Activated CD4-positive, alpha-beta T cell treated with anti-CD3 and anti-CD28 coated beads for 36 hours (primary cell): ENCODE results near the gene KRT86. TPM values are rescaled to one million over a fixed set of nuclear protein-coding genes. Genes with fewer than 3 reads are reported as not detected.
"Not testable (repeated sequence)": the region's sequence is repeated elsewhere in the genome, so short reads cannot be mapped to it uniquely, and the experiment has no call there.

Source experiments
- ATAC-seq: fragments of 200-7000 bp; cut with Tn5 transposase; one replicate; pipeline ENCODE4 v1.10.0; 2021; ENCODE audit warnings: mild to moderate bottlenecking, moderate library complexity
- CTCF ChIA-PET: fragments of 350-600 bp; sonication (Branson Sonifier 250); formaldehyde crosslinking; loops from one replicate; lab custom pipeline; 2021; ENCODE audit warnings: antibody characterized with exemption; lab: Charles Lee
- POLR2A ChIA-PET: fragments of 350-600 bp; sonication (Branson Sonifier 250); formaldehyde crosslinking; loops from one replicate; lab custom pipeline; 2021; ENCODE audit warnings: antibody characterized with exemption, inconsistent platforms; lab: Charles Lee
- DNase-seq: peaks from one replicate; pipeline ENCODE4 v3.0.0-alpha.2; 2020
- H3K27ac Mint-ChIP-seq: one replicate; pipeline ENCODE4 v1.8.0; 2021; ENCODE audit warnings: mixed read lengths
- H3K27me3 Mint-ChIP-seq: one replicate; pipeline ENCODE4 v1.8.0; 2021; ENCODE audit warnings: mixed read lengths
- H3K36me3 Mint-ChIP-seq: one replicate; pipeline ENCODE4 v1.8.0; 2021; ENCODE audit warnings: low read depth, mixed read lengths
- H3K4me1 Mint-ChIP-seq: one replicate; pipeline ENCODE4 v1.8.0; 2021; ENCODE audit warnings: mixed read lengths
- H3K4me3 Mint-ChIP-seq: one replicate; pipeline ENCODE4 v1.8.0; 2021; ENCODE audit warnings: mild to moderate bottlenecking, moderate library complexity, mixed read lengths
- H3K9me3 Mint-ChIP-seq: one replicate; pipeline ENCODE4 v1.8.0; 2021; ENCODE audit warnings: low read depth, mixed read lengths
- intact Hi-C, 2 experiments: fragments of 100-400 bp; cut with DNase I in 1 of 2; cut with micrococcal nuclease in 1 of 2; formaldehyde crosslinking; loops; one replicate each; pipeline versions ENCODE4 v1.14.2 to v1.15.1; 2022 to 2024; cut with DNase I, micrococcal nuclease
- total RNA-seq, 2 experiments: library from RNA; stranded (reverse); gene quantifications; one replicate each; pipeline ENCODE4 v1.2.3, GENCODE V29; 2021

KRT86 gene
- total RNA-seq, 2 experiments from 2014 or later: not detected

DNA sequence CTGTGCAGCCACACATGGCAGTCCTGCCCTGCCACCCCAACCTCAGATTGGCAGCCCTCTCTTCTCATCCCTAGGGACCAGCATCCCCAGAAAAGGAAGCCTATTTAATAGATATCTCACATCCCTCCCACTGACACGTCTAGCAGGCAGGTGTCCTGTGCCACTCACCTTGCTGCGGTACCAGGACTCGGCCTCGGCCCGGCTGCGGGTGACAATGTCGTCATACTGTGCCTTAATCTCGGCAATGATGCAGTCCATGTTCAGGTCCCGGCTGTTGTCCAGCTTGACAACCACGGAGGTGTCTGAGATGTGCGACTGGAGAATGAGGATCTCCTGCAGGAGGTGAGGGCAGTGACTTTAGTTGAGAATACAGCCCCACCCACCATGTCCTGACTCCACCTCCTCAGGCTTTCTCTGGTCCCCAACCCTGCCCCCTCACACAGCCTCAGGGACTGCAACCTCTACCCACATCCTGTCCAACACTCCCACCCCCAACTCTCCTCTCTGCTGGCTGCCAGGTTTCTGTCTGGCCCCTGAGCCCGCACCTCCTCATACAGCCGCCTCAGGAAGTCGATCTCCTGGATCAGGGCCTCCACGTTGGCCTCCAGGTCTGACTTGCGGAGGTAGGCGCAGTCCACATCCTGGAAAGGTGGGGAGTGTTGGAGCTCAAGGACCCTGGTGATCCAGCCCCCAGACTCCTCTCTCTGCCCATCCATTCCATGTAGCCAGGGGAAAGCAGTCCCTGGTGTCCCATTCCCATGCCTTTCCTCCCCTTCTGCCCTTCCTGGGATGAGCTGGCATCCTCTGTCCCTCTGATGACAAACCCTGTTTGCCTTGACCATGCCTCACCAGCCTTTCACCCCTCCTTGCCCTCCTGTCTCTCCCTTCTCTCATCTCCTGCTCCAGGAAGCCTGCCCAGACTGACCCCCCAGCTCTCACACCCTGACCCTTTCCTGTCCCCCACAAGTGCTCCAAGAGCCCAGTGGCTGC, 13.7 kb downstream of the KRT86 start:
- H3K4me3 Mint-ChIP-seq, H3K36me3 Mint-ChIP-seq, H3K4me1 Mint-ChIP-seq, H3K27me3 Mint-ChIP-seq, H3K27ac Mint-ChIP-seq, H3K9me3 Mint-ChIP-seq, CTCF ChIA-PET, POLR2A ChIA-PET, intact Hi-C loops, DNase-seq: not testable (repeated sequence)
- peak; percentile 55 for ATAC-seq

DNA sequence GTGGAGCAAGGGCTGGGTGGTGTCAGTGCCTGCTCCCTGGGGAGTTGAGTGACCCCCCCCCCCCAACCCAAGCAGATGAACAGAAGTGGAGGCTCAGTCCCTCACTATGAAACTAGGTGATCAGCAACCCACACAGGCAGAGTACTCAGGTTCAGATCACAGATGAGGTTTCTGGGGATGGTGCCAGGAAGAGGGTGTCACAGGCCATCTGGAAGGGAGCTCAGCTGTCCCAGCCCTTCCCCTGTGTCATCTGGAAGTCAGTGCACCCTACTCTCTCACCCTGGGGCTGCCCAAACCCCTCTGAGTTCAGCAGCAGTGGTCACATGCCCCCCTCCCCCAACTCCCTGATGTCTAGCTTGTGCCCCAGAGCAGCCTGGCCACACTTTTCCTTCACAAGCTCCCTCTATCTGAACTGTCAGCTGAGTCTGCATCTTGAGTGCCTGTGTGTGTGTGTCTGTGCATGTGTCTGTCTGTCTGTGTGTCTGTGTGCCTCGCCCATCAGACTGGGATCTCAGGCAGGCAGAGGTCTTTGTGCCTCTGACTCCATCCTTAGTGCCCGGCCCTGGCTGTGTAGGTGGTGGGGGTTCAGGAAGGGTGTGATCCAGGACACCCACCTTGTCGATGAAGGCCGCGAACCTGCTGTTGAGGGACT, 16.2 kb downstream of the KRT86 start:
- CTCF ChIA-PET, POLR2A ChIA-PET, H3K27me3 Mint-ChIP-seq, ATAC-seq, DNase-seq, H3K27ac Mint-ChIP-seq, intact Hi-C loops, H3K4me3 Mint-ChIP-seq, H3K4me1 Mint-ChIP-seq, H3K36me3 Mint-ChIP-seq, H3K9me3 Mint-ChIP-seq: not testable (repeated sequence)

GRCh38 chr12:52291267-52291935, 17.0 kb downstream of the KRT86 start, which contains the start of gene KRT81:
TSS of gene KRT81 (minus strand) at chr12:52291534. CDS start at chr12:52291465, 69 bp downstream.
- no peak within 1 kb of the TSS for H3K4me3 Mint-ChIP-seq
- POLR2A ChIA-PET: no interaction called here
- no peak for DNase-seq
- ATAC-seq: no peak
- no peak within 1 kb of the TSS for H3K27ac Mint-ChIP-seq
- no peaks in the 10 kb centered on the region for H3K9me3 Mint-ChIP-seq
- CTCF ChIA-PET: no interaction called here
- H3K27me3 Mint-ChIP-seq: peaks cover 7% of the 10 kb centered on the region
- no peaks in the 10 kb centered on the region for H3K36me3 Mint-ChIP-seq
- H3K4me1 Mint-ChIP-seq: no peaks in the 10 kb centered on the region
- intact Hi-C loops: no loop called here

DNA sequence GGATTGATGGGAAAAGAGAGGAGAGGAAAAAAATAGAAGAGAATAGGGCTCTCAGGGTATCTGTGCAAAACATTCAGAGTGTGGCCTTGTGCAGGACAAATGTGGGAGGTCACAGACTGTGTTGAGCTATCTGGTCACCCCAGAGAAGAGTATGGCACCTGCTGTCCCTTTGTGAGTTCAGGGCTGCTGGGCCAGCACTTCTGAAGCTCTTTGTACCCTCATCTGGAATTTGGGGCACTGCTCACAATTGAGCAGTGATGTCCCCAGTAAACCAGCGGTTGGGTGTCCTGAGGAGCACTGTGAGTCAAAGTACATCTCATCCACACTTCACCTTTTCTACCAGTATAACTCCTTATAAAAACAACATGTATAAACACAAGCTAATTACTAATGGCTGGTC, 19.5 kb downstream of the KRT86 start:
- Mint-ChIP-seq H3K4me1 (no peaks in the 10 kb centered on the region), H3K27me3 (peaks cover 11% of the 10 kb centered on the region), H3K4me3 (no peak overlapping the region), H3K36me3 (no peaks in the 10 kb centered on the region), H3K9me3 (no peaks in the 10 kb centered on the region), H3K27ac (no peak overlapping the region)
- intact Hi-C loops: no loop called here
- ATAC-seq (no peak), DNase-seq (no peak)
- ChIA-PET POLR2A (no interaction called here), CTCF (interaction anchor here (0.7 to 2.4 kb wide), 7 partner anchors 12 to 171 kb away, joined by 3 to 10 read pairs (median 3); no protein-coding TSS in a partner anchor)

DNA sequence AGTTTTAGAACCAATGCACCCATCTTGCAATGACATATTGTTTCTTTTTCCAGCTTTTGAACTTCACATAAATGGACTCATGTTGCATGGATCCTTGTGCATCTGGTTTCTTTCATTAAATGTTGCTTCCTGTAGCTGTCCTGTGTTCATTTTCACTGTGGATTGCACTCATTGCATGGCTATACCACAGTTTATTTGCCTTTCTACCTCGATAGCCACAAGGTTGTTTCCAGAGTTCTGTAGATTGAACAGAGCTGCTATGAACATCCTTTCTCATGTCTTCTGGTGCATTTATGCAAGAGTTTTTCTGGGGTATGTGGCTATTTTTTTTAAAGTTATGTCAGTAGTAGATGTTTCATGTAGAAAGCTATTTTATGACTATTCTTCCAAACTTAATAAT, 20.4 kb downstream of the KRT86 start:
- intact Hi-C loops: no loop called here
- ChIA-PET POLR2A (no interaction called here), CTCF (interaction anchor here (0.6 to 1.4 kb wide), 6 partner anchors 14 to 172 kb away, joined by 3 to 7 read pairs (median 4); no protein-coding TSS in a partner anchor)
- H3K9me3 Mint-ChIP-seq: no peaks in the 10 kb centered on the region
- H3K4me3 Mint-ChIP-seq: no peak overlapping the region
- H3K36me3 Mint-ChIP-seq: no peaks in the 10 kb centered on the region
- ATAC-seq (no peak), DNase-seq (no peak)
- no peak overlapping the region for H3K27ac Mint-ChIP-seq
- H3K27me3 Mint-ChIP-seq: peaks cover 16% of the 10 kb centered on the region
- no peaks in the 10 kb centered on the region for H3K4me1 Mint-ChIP-seq

- ChIA-PET CTCF (interaction anchor here (1.3 to 1.4 kb wide), 2 partner anchors 16 to 32 kb away, joined by 6 to 7 read pairs; no protein-coding TSS in a partner anchor), POLR2A (no interaction called here)
- Mint-ChIP-seq H3K4me3 (no peak overlapping the region), H3K9me3 (no peaks in the 10 kb centered on the region), H3K4me1 (no peaks in the 10 kb centered on the region), H3K27me3 (peaks cover 16% of the 10 kb centered on the region), H3K36me3 (no peaks in the 10 kb centered on the region), H3K27ac (no peak overlapping the region)
- intact Hi-C loops: no loop called here
- ATAC-seq (no peak), DNase-seq (no peak)
Measured at GRCh38 chr12:52295663-52296062, 21.2 kb downstream of the KRT86 start.

- ChIA-PET CTCF (interaction anchor here (1.0 kb wide), 1 partner anchor 31 kb away, joined by 3 read pairs; no protein-coding TSS in a partner anchor), POLR2A (no interaction called here)
- Mint-ChIP-seq H3K4me1 (no peaks in the 10 kb centered on the region), H3K9me3 (no peaks in the 10 kb centered on the region), H3K36me3 (no peaks in the 10 kb centered on the region), H3K27ac (no peak overlapping the region), H3K4me3 (no peak overlapping the region), H3K27me3 (peaks cover 15% of the 10 kb centered on the region)
- ATAC-seq: no peak
- DNase-seq: no peak
- intact Hi-C loops: no loop called here
Measured at GRCh38 chr12:52296572-52297215, 22.2 kb downstream of the KRT86 start.

GRCh38 chr12:52298677-52299190, 24.3 kb downstream of the KRT86 start:
- intact Hi-C loops: no loop called here
- ChIA-PET CTCF (interaction anchor here (1.6 kb wide), 1 partner anchor 29 kb away, joined by 3 read pairs; no protein-coding TSS in a partner anchor), POLR2A (no interaction called here)
- Mint-ChIP-seq H3K36me3 (no peaks in the 10 kb centered on the region), H3K9me3 (no peaks in the 10 kb centered on the region), H3K4me1 (no peaks in the 10 kb centered on the region), H3K27me3 (peaks cover 12% of the 10 kb centered on the region), H3K27ac (no peak overlapping the region), H3K4me3 (no peak overlapping the region)
- no peak for ATAC-seq
- no peak for DNase-seq

DNA sequence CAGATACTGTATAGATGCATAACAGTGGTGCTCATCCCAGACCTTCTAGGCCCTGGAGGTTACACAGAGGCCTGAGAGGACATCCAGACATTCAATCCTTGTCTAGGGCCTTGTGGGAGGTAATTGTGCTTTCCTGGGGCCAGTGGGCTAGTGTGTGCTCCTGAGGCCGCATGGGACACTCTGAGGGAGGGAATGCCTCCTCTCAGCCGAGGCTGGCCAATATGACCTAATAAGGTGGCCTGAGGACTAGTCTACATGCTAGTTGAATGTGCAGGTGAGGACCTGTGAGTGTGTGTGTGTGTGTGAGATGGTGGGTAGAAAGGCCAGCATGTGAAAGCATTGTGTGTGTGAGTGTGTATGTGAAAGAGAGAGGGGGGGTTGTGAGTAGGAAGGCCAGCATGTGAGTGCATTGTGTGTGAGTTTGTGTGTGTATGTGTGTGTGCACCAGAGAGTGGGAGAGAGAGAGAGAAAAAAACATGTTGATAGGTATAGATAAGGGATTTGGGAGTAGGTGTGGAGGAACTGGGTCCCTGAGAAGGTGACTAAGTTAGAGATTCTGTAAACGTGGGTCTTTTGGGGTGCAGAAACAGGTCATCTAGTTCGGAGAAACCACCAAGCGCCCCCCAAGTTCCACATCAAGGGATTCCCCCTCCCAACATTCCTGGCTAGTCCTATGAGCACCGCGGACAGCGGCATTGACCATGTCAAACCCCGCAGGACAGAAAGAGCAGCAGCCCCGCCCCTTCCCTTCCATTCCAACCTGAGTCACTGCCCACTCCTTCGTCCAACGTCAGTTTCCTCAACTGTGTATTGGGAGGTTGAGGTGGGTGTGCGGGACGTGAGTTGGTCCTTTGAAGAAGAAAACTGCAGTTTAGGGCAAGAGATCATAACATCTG, 26.6 kb downstream of the KRT86 start:
- Mint-ChIP-seq H3K36me3 (no peaks in the 10 kb centered on the region), H3K27ac (no peak overlapping the region), H3K27me3 (peaks cover 16% of the 10 kb centered on the region), H3K4me3 (no peak overlapping the region), H3K4me1 (peaks cover 11% of the 10 kb centered on the region), H3K9me3 (no peaks in the 10 kb centered on the region)
- POLR2A ChIA-PET: no interaction called here
- CTCF ChIA-PET: no interaction called here
- DNase-seq (no peak), ATAC-seq (no peak)
- intact Hi-C loops: no loop called here

DNA sequence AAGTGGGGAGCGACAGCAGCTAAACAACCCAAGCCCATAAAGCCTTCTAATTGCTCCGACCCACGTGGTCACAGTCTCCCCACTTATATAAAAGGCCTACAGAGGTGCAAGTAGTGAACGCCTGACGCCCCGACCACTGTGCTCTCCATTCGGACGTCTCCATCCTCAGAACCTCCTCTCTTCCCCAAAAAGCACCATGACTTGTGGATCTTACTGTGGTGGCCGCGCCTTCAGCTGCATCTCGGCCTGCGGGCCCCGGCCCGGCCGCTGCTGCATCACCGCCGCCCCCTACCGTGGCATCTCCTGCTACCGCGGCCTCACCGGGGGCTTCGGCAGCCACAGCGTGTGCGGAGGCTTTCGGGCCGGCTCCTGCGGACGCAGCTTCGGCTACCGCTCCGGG, 27.3 kb downstream of the KRT86 start:
- ATAC-seq, H3K27ac Mint-ChIP-seq, H3K36me3 Mint-ChIP-seq, intact Hi-C loops, DNase-seq, H3K4me3 Mint-ChIP-seq, POLR2A ChIA-PET, H3K9me3 Mint-ChIP-seq, CTCF ChIA-PET: not testable (repeated sequence)
- H3K4me1 Mint-ChIP-seq: peaks cover 11% of the 10 kb centered on the region
- peaks cover 18% of the 10 kb centered on the region for H3K27me3 Mint-ChIP-seq
